Thoracic aorta (tissue), 2 donors: ENCODE data around the gene MAP3K9. TPM values are rescaled to one million over a fixed set of nuclear protein-coding genes. Genes with fewer than 3 reads are reported as not detected.

Source experiments
- ATAC-seq: fragments of 150-250 bp; one replicate; pipeline ENCODE4 v1.8.0; 2017; ENCODE audit warnings: low read depth; ENCODE audit not compliant: insufficient number of reproducible peaks, low FRiP score
- DNase-seq: peaks from one replicate; pipeline ENCODE4 v3.0.0-alpha.2; 2020; ENCODE audit warnings: low spot score
- H3K27ac ChIP-seq, 2 donors: fragments of 200-600 bp; sonication (generic); 1 replicate in 1 of 2; 2 replicates in 1 of 2; pipeline ENCODE4 v1.5.1; 2016; ENCODE audit warnings: mild to moderate bottlenecking in 2 of 2, moderate library complexity in 2 of 2
- H3K27me3 ChIP-seq: fragments of 200-600 bp; sonication (generic); replicated peaks from 2 replicates; pipeline ENCODE4 v1.6.0; 2016; ENCODE audit warnings: mild to moderate bottlenecking; ENCODE audit not compliant: insufficient read depth
- H3K36me3 ChIP-seq: fragments of 200-600 bp; sonication (generic); one replicate; pipeline ENCODE4 v1.5.1; 2016
- H3K4me1 ChIP-seq, 2 donors: fragments of 200-600 bp; sonication (generic); 1 replicate in 1 of 2; 2 replicates in 1 of 2; pipeline versions ENCODE4 v1.5.1 to v1.6.0; 2016; ENCODE audit warnings: low read depth in 2 of 2, mild to moderate bottlenecking in 1 of 2; ENCODE audit not compliant: control insufficient read depth in 1 of 2
- H3K4me3 ChIP-seq: fragments of 200-600 bp; sonication (generic); 2 replicates; pipeline ENCODE4 v1.5.1; 2016; ENCODE audit warnings: mild to moderate bottlenecking
- H3K9me3 ChIP-seq: fragments of 200-600 bp; sonication (generic); 2 replicates; pipeline ENCODE4 v1.5.1; 2016
- total RNA-seq, 2 donors: library from RNA; depleted of rRNA; stranded (reverse); fragments of >200 nt; gene quantifications; one replicate each; pipeline versions ENCODE4 v1.1.0 to v1.2.3, GENCODE V29; 2016
- TF ChIP-seq, protein P1 (sequence below): fragments of 200-600 bp; sonication (generic); IDR thresholded peaks from one replicate; pipeline ENCODE4 v1.5.1; 2019; ENCODE audit warnings: antibody characterized with exemption

The MAP3K9 gene
- total RNA-seq, 2 donors from 2014 or later, result 0.63 to 1.1 TPM

DNA sequence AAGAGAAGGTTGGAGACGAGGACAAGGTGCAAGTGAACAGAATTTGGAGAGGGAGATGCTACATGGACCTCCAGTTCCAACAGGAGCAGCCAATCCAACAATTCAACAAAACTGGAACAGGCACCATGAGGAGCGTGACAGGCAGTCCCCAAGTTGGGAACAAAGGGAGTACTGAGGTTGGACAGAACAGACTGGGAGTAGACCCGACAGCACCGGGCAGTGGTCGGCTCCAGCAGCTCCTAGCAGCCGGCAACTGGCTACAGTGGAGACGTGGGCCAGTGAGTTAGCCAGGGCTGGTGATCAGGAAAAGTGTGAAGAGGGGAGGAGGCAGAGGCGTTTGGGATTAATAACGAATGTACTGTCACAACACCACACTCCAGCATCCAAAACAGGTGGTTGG lies 16.4 kb downstream of the MAP3K9 start:
- Histone ChIP-seq H3K4me3 (no peak overlapping the region), H3K36me3 (no peaks in the 10 kb centered on the region), H3K27me3 (no peaks in the 10 kb centered on the region), H3K4me1 (peaks cover 0 to 3% of the 10 kb centered on the region in 2 donors), H3K27ac (no peak overlapping the region), H3K9me3 (no peaks in the 10 kb centered on the region)
- TF ChIP-seq, protein P1, sequence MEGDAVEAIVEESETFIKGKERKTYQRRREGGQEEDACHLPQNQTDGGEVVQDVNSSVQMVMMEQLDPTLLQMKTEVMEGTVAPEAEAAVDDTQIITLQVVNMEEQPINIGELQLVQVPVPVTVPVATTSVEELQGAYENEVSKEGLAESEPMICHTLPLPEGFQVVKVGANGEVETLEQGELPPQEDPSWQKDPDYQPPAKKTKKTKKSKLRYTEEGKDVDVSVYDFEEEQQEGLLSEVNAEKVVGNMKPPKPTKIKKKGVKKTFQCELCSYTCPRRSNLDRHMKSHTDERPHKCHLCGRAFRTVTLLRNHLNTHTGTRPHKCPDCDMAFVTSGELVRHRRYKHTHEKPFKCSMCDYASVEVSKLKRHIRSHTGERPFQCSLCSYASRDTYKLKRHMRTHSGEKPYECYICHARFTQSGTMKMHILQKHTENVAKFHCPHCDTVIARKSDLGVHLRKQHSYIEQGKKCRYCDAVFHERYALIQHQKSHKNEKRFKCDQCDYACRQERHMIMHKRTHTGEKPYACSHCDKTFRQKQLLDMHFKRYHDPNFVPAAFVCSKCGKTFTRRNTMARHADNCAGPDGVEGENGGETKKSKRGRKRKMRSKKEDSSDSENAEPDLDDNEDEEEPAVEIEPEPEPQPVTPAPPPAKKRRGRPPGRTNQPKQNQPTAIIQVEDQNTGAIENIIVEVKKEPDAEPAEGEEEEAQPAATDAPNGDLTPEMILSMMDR, result no peak
- DNase-seq (no peak), ATAC-seq (no peak)

DNA sequence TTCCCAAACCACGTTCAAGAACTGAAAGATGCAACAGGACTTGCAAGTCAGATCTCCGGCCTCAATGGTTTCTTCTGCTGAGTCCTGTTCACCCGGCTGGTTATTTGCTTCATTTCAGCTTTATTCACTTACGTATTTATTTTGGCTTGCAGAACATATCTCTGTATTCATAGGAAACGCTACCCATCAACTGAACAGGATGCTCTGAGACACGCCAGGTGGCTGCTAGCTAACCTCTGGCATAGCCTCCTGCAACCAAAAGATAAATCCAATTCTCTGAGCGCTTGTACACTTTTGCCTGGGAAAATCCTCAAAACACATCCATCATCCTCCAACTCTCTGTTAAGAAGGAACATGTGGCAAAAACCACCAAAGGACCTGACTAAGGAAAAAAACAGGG lies 17.3 kb downstream of the MAP3K9 start:
- TF ChIP-seq, protein P1, result no peak
- Histone ChIP-seq H3K9me3 (no peaks in the 10 kb centered on the region), H3K36me3 (no peaks in the 10 kb centered on the region), H3K27ac (no peak overlapping the region), H3K4me3 (no peak overlapping the region), H3K27me3 (no peaks in the 10 kb centered on the region), H3K4me1 (peaks cover 0 to 3% of the 10 kb centered on the region in 2 donors)
- DNase-seq, result no peak
- no peak for ATAC-seq

DNA sequence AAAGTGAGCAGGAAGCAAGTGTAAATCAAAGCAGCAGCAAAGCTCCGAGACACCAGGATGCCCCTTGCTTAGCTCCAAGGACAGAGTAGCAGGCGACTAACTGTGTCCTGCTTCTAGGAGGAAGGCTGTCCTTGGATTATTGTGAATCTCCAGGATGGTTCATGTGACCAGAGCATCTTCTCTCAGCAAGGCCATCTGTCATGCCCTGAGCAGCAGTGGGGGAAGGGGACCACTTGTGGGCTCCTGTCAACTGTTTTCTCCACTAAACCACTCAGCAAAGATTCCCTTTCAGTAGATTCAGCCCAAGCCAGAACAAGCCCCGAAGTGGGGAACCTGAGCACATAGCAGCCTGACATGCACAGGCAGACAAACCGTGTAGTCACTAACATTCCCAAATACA lies 19.4 kb downstream of the MAP3K9 start:
- no peaks in the 10 kb centered on the region for H3K36me3 ChIP-seq
- no peak overlapping the region for H3K4me3 ChIP-seq
- no peak overlapping the region for H3K27ac ChIP-seq
- peaks cover 0 to 3% of the 10 kb centered on the region in 2 donors for H3K4me1 ChIP-seq
- TF ChIP-seq, protein P1, result no peak
- H3K27me3 ChIP-seq, result no peaks in the 10 kb centered on the region
- no peaks in the 10 kb centered on the region for H3K9me3 ChIP-seq
- ATAC-seq (no peak), DNase-seq (no peak)

DNA sequence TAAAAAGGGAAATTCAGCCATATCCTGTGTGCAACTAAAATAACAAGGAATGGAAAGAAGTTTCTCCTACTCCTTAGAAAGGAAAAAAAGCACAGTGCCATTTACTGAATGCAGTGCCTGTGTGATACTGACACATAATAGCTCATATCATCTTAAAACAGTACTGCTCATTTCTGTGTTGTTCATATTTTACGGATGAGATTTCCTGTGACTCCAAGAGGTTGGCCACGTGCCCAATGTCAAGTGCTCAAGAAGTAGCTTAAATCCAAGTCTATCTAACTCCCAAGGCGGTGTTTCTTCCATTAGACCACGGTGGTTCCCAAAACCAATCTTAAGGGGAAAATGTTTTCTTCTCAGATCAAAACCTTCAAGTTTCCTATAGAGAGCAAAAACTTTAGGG lies 20.0 kb downstream of the MAP3K9 start:
- Histone ChIP-seq H3K27ac (no peak overlapping the region), H3K27me3 (no peaks in the 10 kb centered on the region), H3K4me1 (peaks cover 0 to 3% of the 10 kb centered on the region in 2 donors), H3K9me3 (no peaks in the 10 kb centered on the region), H3K4me3 (no peak overlapping the region), H3K36me3 (no peaks in the 10 kb centered on the region)
- DNase-seq (no peak), ATAC-seq (no peak)
- TF ChIP-seq, protein P1, result no peak

DNA sequence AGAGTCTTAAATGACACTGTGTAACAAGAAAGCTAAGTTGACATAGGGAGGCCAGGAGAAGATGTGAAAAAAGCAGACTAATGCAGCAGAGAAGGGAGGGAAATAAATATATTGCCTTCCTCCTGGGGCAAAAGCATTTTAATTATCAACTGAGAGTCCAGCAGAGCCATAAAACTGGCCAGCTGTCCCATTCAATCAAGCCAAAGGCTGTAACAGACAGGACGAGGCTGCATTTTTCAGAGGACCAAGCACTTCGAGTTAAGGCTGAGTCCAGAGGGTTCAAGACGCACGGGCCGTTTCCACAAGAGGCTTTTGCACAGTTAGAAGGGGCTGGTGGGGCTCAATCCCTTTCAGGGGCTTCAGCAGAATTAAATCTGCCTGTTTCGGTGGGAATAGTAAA lies 20.4 kb downstream of the MAP3K9 start:
- Histone ChIP-seq H3K9me3 (no peaks in the 10 kb centered on the region), H3K4me1 (peaks cover 0 to 3% of the 10 kb centered on the region in 2 donors), H3K27ac (no peak overlapping the region), H3K36me3 (no peaks in the 10 kb centered on the region), H3K4me3 (no peak overlapping the region), H3K27me3 (no peaks in the 10 kb centered on the region)
- TF ChIP-seq, protein P1, result no peak
- ATAC-seq (no peak), DNase-seq (no peak)
